ENCODE measurements around the gene TM4SF18. TPM values are rescaled to one million over a fixed set of nuclear protein-coding genes. Genes with fewer than 3 reads are reported as not detected.

The TM4SF18 gene
- total RNA-seq, 1 donor from 2014 or later = not detected

- H3K4me3 Mint-ChIP-seq = no peak overlapping the region
- H3K9me3 Mint-ChIP-seq = no peaks in the 10 kb centered on the region
- H3K27ac Mint-ChIP-seq (ENCODE audit: unreplicated experiment) = no peak overlapping the region
- H3K27me3 Mint-ChIP-seq (ENCODE audit: low read depth) = peaks cover 19% of the 10 kb centered on the region
- DNase-seq (ENCODE audit: low read depth, low spot score) = no peak
- no peak for TF ChIP-seq CTCF (conservative IDR thresholded peaks at IDR 0.05)
- H3K4me1 Mint-ChIP-seq = peaks cover 23% of the 10 kb centered on the region
- no peaks in the 10 kb centered on the region for H3K36me3 Mint-ChIP-seq (ENCODE audit: low read depth)
Measured at GRCh38 chr3:149369991-149370866, 36.8 kb upstream of the TM4SF18 start.

- TF ChIP-seq CTCF (conservative IDR thresholded peaks at IDR 0.05) = no peak
- no peak for DNase-seq (ENCODE audit: low read depth, low spot score)
- peaks cover 27% of the 10 kb centered on the region for H3K27me3 Mint-ChIP-seq (ENCODE audit: low read depth)
- H3K4me1 Mint-ChIP-seq = peaks cover 23% of the 10 kb centered on the region
- no peak overlapping the region for H3K4me3 Mint-ChIP-seq
- H3K27ac Mint-ChIP-seq (ENCODE audit: unreplicated experiment) = no peak overlapping the region
- no peaks in the 10 kb centered on the region for H3K36me3 Mint-ChIP-seq (ENCODE audit: low read depth)
- H3K9me3 Mint-ChIP-seq = no peaks in the 10 kb centered on the region
Measured at GRCh38 chr3:149368674-149369497, 35.5 kb upstream of the TM4SF18 start.

- DNase-seq (ENCODE audit: low read depth, low spot score) = no peak
- H3K27ac Mint-ChIP-seq (ENCODE audit: unreplicated experiment) = no peak overlapping the region
- H3K36me3 Mint-ChIP-seq (ENCODE audit: low read depth) = no peaks in the 10 kb centered on the region
- H3K9me3 Mint-ChIP-seq = no peaks in the 10 kb centered on the region
- TF ChIP-seq CTCF (conservative IDR thresholded peaks at IDR 0.05) = no peak
- peaks cover 23% of the 10 kb centered on the region for H3K4me1 Mint-ChIP-seq
- no peak overlapping the region for H3K4me3 Mint-ChIP-seq
- peaks cover 28% of the 10 kb centered on the region for H3K27me3 Mint-ChIP-seq (ENCODE audit: low read depth)
Measured at GRCh38 chr3:149368201-149368673, 34.8 kb upstream of the TM4SF18 start.

GRCh38 chr3:149366941-149367840 is 33.8 kb upstream of the TM4SF18 start:
- H3K27ac Mint-ChIP-seq (ENCODE audit: unreplicated experiment) = no peak overlapping the region

More at GRCh38 chr3:149366941-149367840, 33.8 kb upstream of the TM4SF18 start:
- Mint-ChIP-seq H3K4me1 (peaks cover 23% of the 10 kb centered on the region), H3K9me3 (no peaks in the 10 kb centered on the region), H3K4me3 (no peak overlapping the region), H3K36me3 (ENCODE audit: low read depth) (no peaks in the 10 kb centered on the region), H3K27me3 (ENCODE audit: low read depth) (peaks cover 33% of the 10 kb centered on the region)
- no peak for TF ChIP-seq CTCF (conservative IDR thresholded peaks at IDR 0.05)
- no peak for DNase-seq (ENCODE audit: low read depth, low spot score)

Data from neural crest cell (in vitro differentiated cells).